PC-9 (cell line): ENCODE data around the gene CUX1. TPM values are rescaled to one million over a fixed set of nuclear protein-coding genes. Genes with fewer than 3 reads are reported as not detected.

ENCODE experiments used
- BruUV-seq: library from RNA; stranded (reverse); fragments of 400-500 nt; replicated peaks from 2 replicates; lab custom pipeline; 2021; lab: Mats Ljungman, UMichigan
- CTCF ChIA-PET: fragments of 300-600 bp; sonication (Branson Sonifier 250); formaldehyde crosslinking; loops from one replicate; lab custom pipeline; 2022; ENCODE audit warnings: antibody characterized with exemption; lab: Charles Lee
- POLR2A ChIA-PET: fragments of 300-600 bp; sonication (Branson Sonifier 250); formaldehyde crosslinking; loops from one replicate; lab custom pipeline; 2022; ENCODE audit warnings: antibody characterized with exemption; ENCODE audit not compliant: unreplicated experiment; lab: Charles Lee
- DNase-seq, 2 experiments: peaks; one replicate each; pipeline versions ENCODE4 v3.0.0 to v3.0.0-alpha.2; 2015 to 2022; ENCODE audit warnings: mixed read lengths in 1 of 2
- H2AFZ ChIP-seq: fragments of 200-600 bp; sonication (generic); 2 replicates; pipeline ENCODE4 v1.8.1; 2017; ENCODE audit warnings: antibody characterized with exemption
- H3F3A ChIP-seq: fragments of 200-600 bp; sonication (generic); 2 replicates; pipeline ENCODE4 v1.8.1; 2017; ENCODE audit warnings: antibody characterized with exemption, mild to moderate bottlenecking, low read depth; ENCODE audit not compliant: insufficient read depth
- H3K27ac ChIP-seq: fragments of 200-600 bp; sonication (generic); 2 replicates; pipeline ENCODE4 v1.6.1; 2016; ENCODE audit warnings: mixed run types
- H3K27me3 ChIP-seq: fragments of 200-600 bp; sonication (generic); 2 replicates; pipeline ENCODE4 v1.6.1; 2016; ENCODE audit warnings: low read depth, mixed run types; ENCODE audit not compliant: insufficient read depth
- H3K36me3 ChIP-seq: fragments of 200-600 bp; sonication (generic); 2 replicates; pipeline ENCODE4 v1.6.1; 2016; ENCODE audit warnings: low read depth, mixed run types
- H3K4me1 ChIP-seq: fragments of 200-600 bp; sonication (generic); replicated peaks from 2 replicates; pipeline ENCODE4 v1.6.1; 2016; ENCODE audit warnings: mixed run types; ENCODE audit not compliant: insufficient read depth
- H3K4me2 ChIP-seq: fragments of 200-600 bp; sonication (generic); 2 replicates; pipeline ENCODE4 v1.6.1; 2017; ENCODE audit warnings: mixed run types
- H3K4me3 ChIP-seq: fragments of 200-600 bp; sonication (generic); 2 replicates; pipeline ENCODE4 v1.6.1; 2016; ENCODE audit warnings: mixed run types
- H3K79me2 ChIP-seq: fragments of 200-600 bp; sonication (generic); 2 replicates; pipeline ENCODE4 v1.6.1; 2017; ENCODE audit warnings: low read depth, mixed run types
- H3K9me2 ChIP-seq: fragments of 200-600 bp; sonication (generic); 2 replicates; pipeline ENCODE4 v1.8.1; 2017; ENCODE audit warnings: mild to moderate bottlenecking; ENCODE audit not compliant: insufficient read depth
- H3K9me3 ChIP-seq: fragments of 200-600 bp; sonication (generic); 2 replicates; pipeline ENCODE4 v1.8.1; 2016; ENCODE audit warnings: low read depth; ENCODE audit not compliant: insufficient read depth
- H4K20me1 ChIP-seq: fragments of 200-600 bp; sonication (generic); 2 replicates; pipeline ENCODE4 v1.8.1; 2017; ENCODE audit not compliant: insufficient read depth
- EZH2 ChIP-seq: fragments of 200-600 bp; sonication (generic); IDR thresholded peaks from 2 replicates; pipeline ENCODE4 v1.8.0; 2017; ENCODE audit warnings: antibody characterized with exemption, low read depth
- intact Hi-C: fragments of 100-400 bp; cut with micrococcal nuclease; formaldehyde crosslinking; loops from one replicate; pipeline ENCODE4 v1.10.0; 2022; ENCODE audit not compliant: unreplicated experiment
- total RNA-seq: library from RNA; stranded (reverse); gene quantifications from 2 replicates; pipeline ENCODE4 v1.2.3, GENCODE V29; 2021
- TF ChIP-seq, protein P1 (sequence below): fragments of 200-600 bp; sonication (generic); conservative IDR thresholded peaks from 2 replicates; pipeline ENCODE4 v1.6.1; 2017; ENCODE audit warnings: mixed run types, antibody characterized with exemption, mild to moderate bottlenecking, moderate library complexity

CUX1 gene
- total RNA-seq, 1 experiment from 2014 or later = 83.3 TPM

DNA sequence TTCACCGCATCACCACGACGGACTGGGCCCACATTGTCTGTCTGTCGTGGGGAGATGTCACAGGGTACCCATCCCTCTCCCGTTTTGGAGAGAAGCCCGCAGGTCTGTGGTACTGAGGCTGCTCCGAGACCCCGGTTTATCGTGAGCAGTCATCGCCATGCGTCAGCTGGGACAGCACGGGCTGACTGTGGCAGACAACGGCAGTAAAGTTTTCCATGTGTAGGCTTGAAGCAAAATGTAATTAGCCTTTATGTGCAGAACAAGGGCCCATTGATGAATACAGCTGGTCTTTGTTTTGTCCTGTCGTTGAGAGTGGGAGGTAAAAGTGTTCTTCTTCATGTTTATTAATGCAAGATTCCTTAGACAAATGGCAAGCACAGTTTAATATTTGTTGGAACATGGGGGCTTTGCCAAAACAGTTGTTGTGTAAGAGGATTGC lies 301.8 kb downstream of the CUX1 start:
- Histone ChIP-seq H4K20me1 (no peaks in the 10 kb centered on the region), H3K27ac (no peak overlapping the region), H3K27me3 (no peaks in the 10 kb centered on the region), H3K79me2 (no peaks in the 10 kb centered on the region), H3K9me3 (no peaks in the 10 kb centered on the region), H3K4me2 (no peak overlapping the region), H3K4me3 (no peak overlapping the region), H2AFZ (no peak overlapping the region), H3K4me1 (peaks cover 14% of the 10 kb centered on the region), H3K9me2 (no peaks in the 10 kb centered on the region), H3F3A (no peaks in the 10 kb centered on the region; the same call in 1 of the 2 replicates), H3K36me3 (no peaks in the 10 kb centered on the region)
- ChIA-PET POLR2A (no interaction called here), CTCF (no interaction called here)
- BruUV-seq = no TSS peak
- TF ChIP-seq, protein P1, sequence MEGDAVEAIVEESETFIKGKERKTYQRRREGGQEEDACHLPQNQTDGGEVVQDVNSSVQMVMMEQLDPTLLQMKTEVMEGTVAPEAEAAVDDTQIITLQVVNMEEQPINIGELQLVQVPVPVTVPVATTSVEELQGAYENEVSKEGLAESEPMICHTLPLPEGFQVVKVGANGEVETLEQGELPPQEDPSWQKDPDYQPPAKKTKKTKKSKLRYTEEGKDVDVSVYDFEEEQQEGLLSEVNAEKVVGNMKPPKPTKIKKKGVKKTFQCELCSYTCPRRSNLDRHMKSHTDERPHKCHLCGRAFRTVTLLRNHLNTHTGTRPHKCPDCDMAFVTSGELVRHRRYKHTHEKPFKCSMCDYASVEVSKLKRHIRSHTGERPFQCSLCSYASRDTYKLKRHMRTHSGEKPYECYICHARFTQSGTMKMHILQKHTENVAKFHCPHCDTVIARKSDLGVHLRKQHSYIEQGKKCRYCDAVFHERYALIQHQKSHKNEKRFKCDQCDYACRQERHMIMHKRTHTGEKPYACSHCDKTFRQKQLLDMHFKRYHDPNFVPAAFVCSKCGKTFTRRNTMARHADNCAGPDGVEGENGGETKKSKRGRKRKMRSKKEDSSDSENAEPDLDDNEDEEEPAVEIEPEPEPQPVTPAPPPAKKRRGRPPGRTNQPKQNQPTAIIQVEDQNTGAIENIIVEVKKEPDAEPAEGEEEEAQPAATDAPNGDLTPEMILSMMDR = no peak
- no peak for TF ChIP-seq EZH2
- intact Hi-C loops = no loop called here
- no peak for DNase-seq

DNA sequence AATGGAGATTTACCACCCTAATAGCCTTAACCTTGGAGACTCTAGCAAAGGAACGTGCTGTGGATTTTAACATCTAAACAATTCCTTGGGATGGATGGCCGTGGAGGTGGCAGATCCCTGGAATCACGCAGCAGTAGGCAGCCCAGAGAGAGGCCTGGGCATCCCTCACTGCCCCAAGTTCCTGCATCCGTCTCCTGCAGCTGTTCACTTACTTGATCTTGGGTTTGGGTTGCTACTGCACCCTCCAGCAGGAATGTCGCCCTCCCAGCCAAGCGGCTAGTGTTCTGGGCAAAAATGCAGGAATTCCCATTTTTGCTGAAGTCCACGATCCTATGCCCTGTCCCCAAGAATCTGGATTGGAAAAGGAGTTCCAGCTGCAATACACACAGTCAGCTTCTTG lies 302.5 kb downstream of the CUX1 start:
- Histone ChIP-seq H3K4me3 (no peak overlapping the region), H3K27me3 (no peaks in the 10 kb centered on the region), H4K20me1 (no peaks in the 10 kb centered on the region), H3K36me3 (no peaks in the 10 kb centered on the region), H3K9me3 (no peaks in the 10 kb centered on the region), H3F3A (no peaks in the 10 kb centered on the region; the same call in 1 of the 2 replicates), H2AFZ (no peak overlapping the region), H3K4me1 (peaks cover 14% of the 10 kb centered on the region), H3K9me2 (no peaks in the 10 kb centered on the region), H3K79me2 (no peaks in the 10 kb centered on the region), H3K4me2 (no peak overlapping the region), H3K27ac (no peak overlapping the region)
- intact Hi-C loops = loop anchor here (10.0 kb wide), 2 partner anchors 265 to 515 kb away; no protein-coding TSS in a partner anchor
- ChIA-PET CTCF (no interaction called here), POLR2A (no interaction called here)
- no peak for DNase-seq
- TF ChIP-seq, protein P1 = no peak
- no peak for TF ChIP-seq EZH2
- no TSS peak for BruUV-seq

DNA sequence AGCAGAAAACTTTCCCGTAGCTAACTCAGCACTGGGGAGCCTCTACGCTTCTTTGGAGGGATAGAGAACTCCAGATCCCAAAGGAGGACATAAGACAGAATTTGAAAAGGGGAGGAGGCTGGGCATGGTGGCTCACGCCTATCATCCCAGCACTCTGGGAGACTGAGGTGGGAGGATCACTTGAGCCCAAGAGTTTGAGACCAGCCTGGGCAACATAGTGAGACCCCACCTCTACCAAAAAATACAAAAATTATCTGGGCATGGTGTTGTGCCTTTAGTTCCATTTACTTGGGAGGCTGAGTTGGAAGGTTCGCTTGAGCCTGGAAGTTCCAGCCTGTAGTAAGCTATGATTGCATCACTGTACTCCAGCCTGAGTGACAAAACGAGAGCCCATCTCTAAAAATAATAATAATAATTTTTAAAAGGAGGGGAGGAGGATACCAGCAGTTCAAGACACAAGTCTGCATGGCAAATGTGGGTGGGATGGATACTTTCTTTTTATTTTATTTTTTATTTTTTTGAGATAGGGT lies 303.3 kb downstream of the CUX1 start:
- no peaks in the 10 kb centered on the region for H3K27me3 ChIP-seq
- H3K4me1 ChIP-seq = peaks cover 14% of the 10 kb centered on the region
- no peaks in the 10 kb centered on the region for H3K79me2 ChIP-seq
- H3K4me2 ChIP-seq = no peak overlapping the region
- no peaks in the 10 kb centered on the region for H3K36me3 ChIP-seq
- POLR2A ChIA-PET = interaction anchor here (0.5 kb wide), 1 partner anchor 14 kb away, joined by 3 read pairs; no protein-coding TSS in a partner anchor
- no peaks in the 10 kb centered on the region for H3K9me3 ChIP-seq
- no peaks in the 10 kb centered on the region for H3K9me2 ChIP-seq
- TF ChIP-seq, protein P1 = no peak
- no peak for TF ChIP-seq EZH2
- CTCF ChIA-PET = no interaction called here
- intact Hi-C loops = loop anchor here (10.0 kb wide), 2 partner anchors 266 to 516 kb away; no protein-coding TSS in a partner anchor
- no TSS peak for BruUV-seq
- H3K4me3 ChIP-seq = no peak overlapping the region
- no peak for DNase-seq
- H4K20me1 ChIP-seq = no peaks in the 10 kb centered on the region
- no peak overlapping the region for H3K27ac ChIP-seq
- H3F3A ChIP-seq = no peaks in the 10 kb centered on the region; the same call in 1 of the 2 replicates
- H2AFZ ChIP-seq = no peak overlapping the region
